ENCODE results near the gene FAM124A.
A peak's percentile ranks its signal among the peaks of the same experiment; 100 is the strongest.
"Not testable (repeated sequence)": the region's sequence is repeated elsewhere in the genome, so short reads cannot be mapped to it uniquely, and the experiment has no call there.

The FAM124A gene

GRCh38 chr13:51262501-51263211 lies 40.5 kb downstream of the FAM124A start:
- Mint-ChIP-seq H3K27ac (no peak overlapping the region), H3K36me3 (no peaks in the 10 kb centered on the region), H3K9me3 (no peaks in the 10 kb centered on the region), H3K27me3 (peaks cover 22% of the 10 kb centered on the region), H3K4me3 (no peak overlapping the region), H3K4me1 (no peaks in the 10 kb centered on the region)
- ATAC-seq: peak; percentile 15

GRCh38 chr13:51266642-51267041 lies 44.4 kb downstream of the FAM124A start:
- no peak overlapping the region for H3K27ac Mint-ChIP-seq
- ATAC-seq: no peak
- H3K4me3 Mint-ChIP-seq: no peak overlapping the region
- no peaks in the 10 kb centered on the region for H3K4me1 Mint-ChIP-seq
- peaks cover 14% of the 10 kb centered on the region for H3K27me3 Mint-ChIP-seq
- no peaks in the 10 kb centered on the region for H3K9me3 Mint-ChIP-seq
- no peaks in the 10 kb centered on the region for H3K36me3 Mint-ChIP-seq

GRCh38 chr13:51267622-51268021 lies 45.4 kb downstream of the FAM124A start:
- Mint-ChIP-seq H3K27me3 (peaks cover 18% of the 10 kb centered on the region), H3K4me1 (no peaks in the 10 kb centered on the region), H3K36me3 (no peaks in the 10 kb centered on the region), H3K9me3 (no peaks in the 10 kb centered on the region), H3K4me3 (no peak overlapping the region), H3K27ac (no peak overlapping the region)
- peak; percentile 32 for ATAC-seq

GRCh38 chr13:51269039-51269438 lies 46.8 kb downstream of the FAM124A start:
- peaks cover 18% of the 10 kb centered on the region for H3K27me3 Mint-ChIP-seq
- H3K4me1 Mint-ChIP-seq: no peaks in the 10 kb centered on the region
- no peak overlapping the region for H3K27ac Mint-ChIP-seq
- H3K36me3 Mint-ChIP-seq: no peaks in the 10 kb centered on the region
- H3K4me3 Mint-ChIP-seq: no peak overlapping the region
- H3K9me3 Mint-ChIP-seq: no peaks in the 10 kb centered on the region
- ATAC-seq: no peak

GRCh38 chr13:51270623-51271415 lies 48.6 kb downstream of the FAM124A start:
- no peak for ATAC-seq
- Mint-ChIP-seq H3K27ac (no peak overlapping the region), H3K4me3 (no peak overlapping the region), H3K4me1 (no peaks in the 10 kb centered on the region), H3K36me3 (no peaks in the 10 kb centered on the region), H3K9me3 (no peaks in the 10 kb centered on the region), H3K27me3 (peaks cover 18% of the 10 kb centered on the region)

GRCh38 chr13:51271528-51272085 lies 49.4 kb downstream of the FAM124A start:
- Mint-ChIP-seq H3K4me1 (no peaks in the 10 kb centered on the region), H3K4me3 (no peak overlapping the region)
- ATAC-seq: no peak

GRCh38 chr13:51275101-51275500 lies 52.9 kb downstream of the FAM124A start:
- no peak overlapping the region for H3K4me3 Mint-ChIP-seq
- no peaks in the 10 kb centered on the region for H3K36me3 Mint-ChIP-seq
- peaks cover 18% of the 10 kb centered on the region for H3K27me3 Mint-ChIP-seq
- no peaks in the 10 kb centered on the region for H3K9me3 Mint-ChIP-seq
- no peak overlapping the region for H3K27ac Mint-ChIP-seq
- no peak for ATAC-seq
- no peaks in the 10 kb centered on the region for H3K4me1 Mint-ChIP-seq

More at GRCh38 chr13:51271528-51272085, 49.4 kb downstream of the FAM124A start:
- H3K27me3 Mint-ChIP-seq: peaks cover 18% of the 10 kb centered on the region
- no peak overlapping the region for H3K27ac Mint-ChIP-seq
- no peaks in the 10 kb centered on the region for H3K9me3 Mint-ChIP-seq
- no peaks in the 10 kb centered on the region for H3K36me3 Mint-ChIP-seq

- no peak overlapping the region for H3K4me3 Mint-ChIP-seq
- peaks cover 18% of the 10 kb centered on the region for H3K27me3 Mint-ChIP-seq
- ATAC-seq: no peak
- no peaks in the 10 kb centered on the region for H3K36me3 Mint-ChIP-seq
- no peak overlapping the region for H3K27ac Mint-ChIP-seq
- no peaks in the 10 kb centered on the region for H3K9me3 Mint-ChIP-seq
- H3K4me1 Mint-ChIP-seq: no peaks in the 10 kb centered on the region
These were observed 54.4 kb downstream of the FAM124A start for GRCh38 chr13:51276636-51277035.

GRCh38 chr13:51277928-51278327 lies 55.7 kb downstream of the FAM124A start:
- Mint-ChIP-seq H3K27ac (no peak overlapping the region), H3K27me3 (peaks cover 12% of the 10 kb centered on the region), H3K4me1 (no peaks in the 10 kb centered on the region), H3K4me3 (no peak overlapping the region), H3K9me3 (no peaks in the 10 kb centered on the region), H3K36me3 (no peaks in the 10 kb centered on the region)
- no peak for ATAC-seq

- H3K27ac Mint-ChIP-seq: no peak overlapping the region
- no peak overlapping the region for H3K4me3 Mint-ChIP-seq
- H3K27me3 Mint-ChIP-seq: peaks cover 12% of the 10 kb centered on the region
- ATAC-seq: no peak
- no peaks in the 10 kb centered on the region for H3K36me3 Mint-ChIP-seq
- no peaks in the 10 kb centered on the region for H3K4me1 Mint-ChIP-seq
- H3K9me3 Mint-ChIP-seq: no peaks in the 10 kb centered on the region
These were observed 56.4 kb downstream of the FAM124A start for GRCh38 chr13:51278426-51279130.

GRCh38 chr13:51280379-51280940 lies 58.3 kb downstream of the FAM124A start:
- Mint-ChIP-seq H3K4me3 (no peak overlapping the region), H3K4me1 (no peaks in the 10 kb centered on the region), H3K27ac (no peak overlapping the region), H3K27me3 (peaks cover 12% of the 10 kb centered on the region), H3K9me3 (no peaks in the 10 kb centered on the region), H3K36me3 (no peaks in the 10 kb centered on the region)
- ATAC-seq: no peak

- no peak overlapping the region for H3K4me3 Mint-ChIP-seq
- no peaks in the 10 kb centered on the region for H3K36me3 Mint-ChIP-seq
- H3K27me3 Mint-ChIP-seq: peaks cover 12% of the 10 kb centered on the region
- H3K27ac Mint-ChIP-seq: no peak overlapping the region
- no peak for ATAC-seq
- no peaks in the 10 kb centered on the region for H3K4me1 Mint-ChIP-seq
- H3K9me3 Mint-ChIP-seq: no peaks in the 10 kb centered on the region
These were observed 60.1 kb downstream of the FAM124A start for GRCh38 chr13:51282322-51282721.

GRCh38 chr13:51282923-51283322 lies 60.7 kb downstream of the FAM124A start:
- H3K27ac Mint-ChIP-seq, ATAC-seq, H3K4me1 Mint-ChIP-seq, H3K36me3 Mint-ChIP-seq, H3K4me3 Mint-ChIP-seq, H3K9me3 Mint-ChIP-seq: not testable (repeated sequence)
- peaks cover 12% of the 10 kb centered on the region for H3K27me3 Mint-ChIP-seq

GRCh38 chr13:51283371-51283770 lies 61.2 kb downstream of the FAM124A start:
- no peaks in the 10 kb centered on the region for H3K4me1 Mint-ChIP-seq
- no peak overlapping the region for H3K27ac Mint-ChIP-seq
- H3K27me3 Mint-ChIP-seq: peaks cover 12% of the 10 kb centered on the region
- no peak overlapping the region for H3K4me3 Mint-ChIP-seq
- H3K9me3 Mint-ChIP-seq: no peaks in the 10 kb centered on the region
- no peak for ATAC-seq
- H3K36me3 Mint-ChIP-seq: no peaks in the 10 kb centered on the region

- Mint-ChIP-seq H3K4me1 (no peaks in the 10 kb centered on the region), H3K36me3 (no peaks in the 10 kb centered on the region), H3K9me3 (no peaks in the 10 kb centered on the region), H3K4me3 (no peak overlapping the region), H3K27ac (no peak overlapping the region), H3K27me3 (peaks cover 12% of the 10 kb centered on the region)
- ATAC-seq: no peak
These were observed 62.1 kb downstream of the FAM124A start for GRCh38 chr13:51284339-51284738.

Measured in stimulated activated memory B cell treated with anti-CD40 and anti-IgM and Interleukin-4, amounts not matched to agents 10 μg/mL and 1 μg/mL and 100 μg/mL, for 72 hours (primary cell).